NK-92 treated with Interleukin-12 subunit alpha and Interleukin-12 subunit beta, amount 100 ng/mL, for 24 hours (cell line): ENCODE measurements around the gene CACNA1I.

ENCODE experiments used
- DNase-seq: peaks from one replicate; lab custom pipeline; 2025; lab: John Stamatoyannopoulos, UW

Gene CACNA1I

GRCh38 chr22:39623603-39624500 lies 53.3 kb downstream of the CACNA1I start:
- DNase-seq = no peak

- no peak for DNase-seq
These were observed 53.9 kb downstream of the CACNA1I start for GRCh38 chr22:39624501-39624821.

GRCh38 chr22:39625569-39626537 lies 55.3 kb downstream of the CACNA1I start:
- no peak for DNase-seq

- no peak for DNase-seq
These were observed 56.7 kb downstream of the CACNA1I start for GRCh38 chr22:39627208-39627607.

- DNase-seq = no peak
These were observed 57.5 kb downstream of the CACNA1I start for GRCh38 chr22:39627865-39628562.

GRCh38 chr22:39628563-39629080 lies 58.1 kb downstream of the CACNA1I start:
- no peak for DNase-seq

- no peak for DNase-seq
These were observed 59.3 kb downstream of the CACNA1I start for GRCh38 chr22:39629851-39630250.

GRCh38 chr22:39630721-39631120 lies 60.2 kb downstream of the CACNA1I start:
- DNase-seq = no peak

- DNase-seq = no peak
These were observed 61.1 kb downstream of the CACNA1I start for GRCh38 chr22:39631381-39632286.

- DNase-seq = no peak
These were observed 64.2 kb downstream of the CACNA1I start for GRCh38 chr22:39634530-39635405.

GRCh38 chr22:39635719-39636118 lies 65.2 kb downstream of the CACNA1I start:
- no peak for DNase-seq

GRCh38 chr22:39638958-39639357 lies 68.4 kb downstream of the CACNA1I start:
- DNase-seq = no peak

GRCh38 chr22:39641660-39642310 lies 71.2 kb downstream of the CACNA1I start:
- DNase-seq = no peak

- DNase-seq = no peak
These were observed 72.9 kb downstream of the CACNA1I start for GRCh38 chr22:39643311-39644083.

- no peak for DNase-seq
These were observed 75.0 kb downstream of the CACNA1I start for GRCh38 chr22:39645532-39645931.

GRCh38 chr22:39646398-39647063 lies 76.0 kb downstream of the CACNA1I start:
- DNase-seq = no peak

GRCh38 chr22:39647836-39648629 lies 77.5 kb downstream of the CACNA1I start:
- no peak for DNase-seq
